GM04504 (cell line): ENCODE measurements around the gene CLDN17.

Source experiments
- DNase-seq: peaks from one replicate; pipeline ENCODE4 v3.0.0-alpha.2; 2012; ENCODE audit warnings: low read depth

CLDN17 gene

GRCh38 chr21:30166705-30167104 is at the start of gene CLDN17:
CLDN17 (minus strand) TSS chr21:30166805; CDS start chr21:30166617, 188 bp downstream.
- no peak for DNase-seq

- no peak for DNase-seq
Measured at GRCh38 chr21:30216041-30216723, 49.6 kb upstream of the CLDN17 start, which contains the start of gene CLDN8. CLDN8 (minus strand) TSS chr21:30216097; CDS start chr21:30215925, 172 bp downstream.

GRCh38 chr21:30211071-30211470 is 44.5 kb upstream of the CLDN17 start:
- no peak for DNase-seq

GRCh38 chr21:30209601-30210000 is 43.0 kb upstream of the CLDN17 start:
- DNase-seq: no peak

- DNase-seq: no peak
Measured at GRCh38 chr21:30207252-30207579, 40.6 kb upstream of the CLDN17 start.

- no peak for DNase-seq
Measured at GRCh38 chr21:30206551-30207251, 40.1 kb upstream of the CLDN17 start.

- DNase-seq: no peak
Measured at GRCh38 chr21:30200000-30200399, 33.4 kb upstream of the CLDN17 start.

GRCh38 chr21:30194701-30195299 is 28.2 kb upstream of the CLDN17 start:
- no peak for DNase-seq

GRCh38 chr21:30193201-30193600 is 26.6 kb upstream of the CLDN17 start:
- DNase-seq: no peak

GRCh38 chr21:30190554-30190953 is 23.9 kb upstream of the CLDN17 start:
- no peak for DNase-seq

GRCh38 chr21:30189773-30190172 is 23.2 kb upstream of the CLDN17 start:
- DNase-seq: no peak

GRCh38 chr21:30186242-30186641 is 19.6 kb upstream of the CLDN17 start:
- DNase-seq: no peak

- no peak for DNase-seq
Measured at GRCh38 chr21:30168086-30168485, 1.5 kb upstream of the CLDN17 start.

- DNase-seq: no peak
Measured at GRCh38 chr21:30166171-30166570, 434 bp downstream of the CLDN17 start.

GRCh38 chr21:30164796-30165195 is 1.8 kb downstream of the CLDN17 start:
- DNase-seq: no peak

- DNase-seq: no peak
Measured at GRCh38 chr21:30153697-30154340, 12.8 kb downstream of the CLDN17 start.

- DNase-seq: no peak
Measured at GRCh38 chr21:30152792-30153191, 13.8 kb downstream of the CLDN17 start.

GRCh38 chr21:30148906-30149305 is 17.7 kb downstream of the CLDN17 start:
- no peak for DNase-seq

GRCh38 chr21:30146558-30147282 is 19.9 kb downstream of the CLDN17 start:
- DNase-seq: no peak

- DNase-seq: no peak
Measured at GRCh38 chr21:30138483-30138882, 28.1 kb downstream of the CLDN17 start.

GRCh38 chr21:30129246-30129645 is 37.4 kb downstream of the CLDN17 start:
- DNase-seq: no peak

GRCh38 chr21:30126576-30126975 is 40.0 kb downstream of the CLDN17 start:
- DNase-seq: no peak
